ENCODE results near the gene RBMS1. TPM values are rescaled to one million over a fixed set of nuclear protein-coding genes. Genes with fewer than 3 reads are reported as not detected.

Gene RBMS1
- total and polyA plus RNA-seq, 2 donors (not counting 1 experiment from before 2014, with no cell fraction given), result 18.0 to 36.7 TPM

DNA sequence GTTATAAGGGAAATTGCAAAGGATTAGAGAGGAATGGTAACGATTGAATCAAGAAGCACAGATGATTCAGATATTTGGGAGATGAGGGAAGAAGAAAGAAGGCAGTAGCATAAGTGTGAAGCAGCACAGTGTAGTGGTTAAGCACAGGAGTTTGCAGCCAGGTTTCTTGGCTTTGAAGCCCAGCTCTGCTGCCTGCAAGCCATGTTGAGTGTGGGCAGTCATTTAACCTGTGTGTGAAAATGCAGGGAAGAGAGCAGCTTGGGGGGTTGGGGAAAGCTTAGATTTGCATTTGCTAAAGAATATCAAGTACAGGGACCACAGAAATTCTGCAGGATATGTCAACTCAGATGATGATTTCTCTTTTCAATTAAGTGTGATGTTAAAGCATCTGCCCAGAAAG, 21.5 kb upstream of the RBMS1 start:
- Histone ChIP-seq H3K4me2 (replicated peaks; ENCODE audit: low read depth, low read length, poor library complexity, severe bottlenecking) (no peak overlapping the region), H3K9me3 (ENCODE audit: control extremely low read depth in 1 of 3, control insufficient read depth in 2 of 3, insufficient read depth in 1 of 3, low read length in 2 of 3) (no peaks in the 10 kb centered on the region), H3K27ac (ENCODE audit: low read length in 2 of 2) (no peak overlapping the region), H4K20me1 (ENCODE audit: control insufficient read depth, insufficient read depth, low read length, poor library complexity, severe bottlenecking) (no peaks in the 10 kb centered on the region), H3K36me3 (replicated peaks in 1 of 2; ENCODE audit: control extremely low read depth in 1 of 2, control insufficient read depth in 1 of 2, extremely low read depth in 1 of 2, insufficient read depth in 2 of 2, low read length in 1 of 2) (no peaks in the 10 kb centered on the region), H3K4me3 (ENCODE audit: control extremely low read depth in 1 of 5, extremely low read depth in 1 of 5, insufficient read depth in 1 of 5, low read depth in 2 of 5, low read length in 4 of 5) (no peak overlapping the region), H3K4me1 (ENCODE audit: control insufficient read depth in 2 of 2, insufficient read depth in 2 of 2, low read length in 2 of 2) (peaks cover 0 to 6% of the 10 kb centered on the region in 2 donors), H2AFZ (ENCODE audit: insufficient read depth, low read depth, low read length, poor library complexity, severe bottlenecking) (no peak overlapping the region), H3K9ac (ENCODE audit: low read length) (no peak overlapping the region), H3K27me3 (replicated peaks in 1 of 4; ENCODE audit: control extremely low read depth in 1 of 4, control insufficient read depth in 3 of 4, insufficient read depth in 4 of 4, low read length in 3 of 4) (peaks cover 0 to 4% (median 0%) of the 10 kb centered on the region in 4 experiments), H3K79me2 (ENCODE audit: control insufficient read depth, insufficient read depth, low read length) (no peaks in the 10 kb centered on the region)
- DNase-seq, result no peak
- CTCF ChIA-PET, result no interaction called here
- no peak for TF ChIP-seq EZH2 (IDR thresholded peaks at IDR 0.05; ENCODE audit: borderline replicate concordance, insufficient read depth, low read depth, low read length, poor library complexity, severe bottlenecking)
- TF ChIP-seq, protein P1, sequence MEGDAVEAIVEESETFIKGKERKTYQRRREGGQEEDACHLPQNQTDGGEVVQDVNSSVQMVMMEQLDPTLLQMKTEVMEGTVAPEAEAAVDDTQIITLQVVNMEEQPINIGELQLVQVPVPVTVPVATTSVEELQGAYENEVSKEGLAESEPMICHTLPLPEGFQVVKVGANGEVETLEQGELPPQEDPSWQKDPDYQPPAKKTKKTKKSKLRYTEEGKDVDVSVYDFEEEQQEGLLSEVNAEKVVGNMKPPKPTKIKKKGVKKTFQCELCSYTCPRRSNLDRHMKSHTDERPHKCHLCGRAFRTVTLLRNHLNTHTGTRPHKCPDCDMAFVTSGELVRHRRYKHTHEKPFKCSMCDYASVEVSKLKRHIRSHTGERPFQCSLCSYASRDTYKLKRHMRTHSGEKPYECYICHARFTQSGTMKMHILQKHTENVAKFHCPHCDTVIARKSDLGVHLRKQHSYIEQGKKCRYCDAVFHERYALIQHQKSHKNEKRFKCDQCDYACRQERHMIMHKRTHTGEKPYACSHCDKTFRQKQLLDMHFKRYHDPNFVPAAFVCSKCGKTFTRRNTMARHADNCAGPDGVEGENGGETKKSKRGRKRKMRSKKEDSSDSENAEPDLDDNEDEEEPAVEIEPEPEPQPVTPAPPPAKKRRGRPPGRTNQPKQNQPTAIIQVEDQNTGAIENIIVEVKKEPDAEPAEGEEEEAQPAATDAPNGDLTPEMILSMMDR (IDR thresholded peaks at IDR 0.05), result no peak
- no peaks in the 10 kb centered on the region for H3K9me3 Mint-ChIP-seq (ENCODE audit: insufficient read depth)
- ATAC-seq (ENCODE audit: low read depth), result no peak
- 90% methylated on average over 1 of the region's 1 CpG for WGBS (ENCODE audit: insufficient coverage)
- intact Hi-C loops (cut with micrococcal nuclease), result no loop called here
- H3K4me1 Mint-ChIP-seq, result peaks cover 14% of the 10 kb centered on the region
- H3K27me3 Mint-ChIP-seq, result peaks cover 17% of the 10 kb centered on the region
- POLR2A ChIA-PET, result no interaction called here
- no peak overlapping the region for H3K27ac Mint-ChIP-seq
- H3K4me3 Mint-ChIP-seq, result no peak overlapping the region

DNA sequence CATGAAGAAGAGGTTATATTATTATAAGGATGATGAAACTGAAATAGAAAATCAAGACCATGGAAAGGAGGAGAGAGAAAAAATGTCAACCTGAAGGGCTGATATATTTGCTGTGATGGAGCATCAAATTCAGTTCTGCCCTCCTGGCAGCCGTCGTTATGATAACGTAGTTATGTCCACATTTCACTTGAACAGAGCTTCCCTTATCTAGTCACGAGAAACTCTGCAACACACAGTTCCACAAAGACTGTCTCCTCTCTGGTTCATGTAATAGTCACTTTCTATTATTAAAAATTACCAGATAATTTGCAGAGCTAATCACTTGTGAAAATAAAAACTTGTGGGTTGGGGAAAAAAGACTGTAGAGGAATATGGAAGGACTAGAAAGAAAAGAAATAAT, 19.5 kb upstream of the RBMS1 start:
- H3K4me3 ChIP-seq (ENCODE audit: control extremely low read depth in 1 of 5, extremely low read depth in 1 of 5, insufficient read depth in 1 of 5, low read depth in 2 of 5, low read length in 4 of 5), result no peak overlapping the region
- ChIA-PET POLR2A (no interaction called here), CTCF (no interaction called here)
- no peak overlapping the region for H3K9ac ChIP-seq (ENCODE audit: low read length)
- no peaks in the 10 kb centered on the region for H3K27me3 ChIP-seq (replicated peaks in 1 of 4; ENCODE audit: control extremely low read depth in 1 of 4, control insufficient read depth in 3 of 4, insufficient read depth in 4 of 4, low read length in 3 of 4)
- H3K9me3 Mint-ChIP-seq (ENCODE audit: insufficient read depth), result no peaks in the 10 kb centered on the region
- no peak overlapping the region for H3K27ac Mint-ChIP-seq
- no peak overlapping the region for H3K4me3 Mint-ChIP-seq
- TF ChIP-seq, protein P1 (IDR thresholded peaks at IDR 0.05), result no peak
- TF ChIP-seq EZH2 (IDR thresholded peaks at IDR 0.05; ENCODE audit: borderline replicate concordance, insufficient read depth, low read depth, low read length, poor library complexity, severe bottlenecking), result no peak
- intact Hi-C loops (cut with micrococcal nuclease), result no loop called here
- H3K79me2 ChIP-seq (ENCODE audit: control insufficient read depth, insufficient read depth, low read length), result no peaks in the 10 kb centered on the region
- no peaks in the 10 kb centered on the region for H3K36me3 ChIP-seq (replicated peaks in 1 of 2; ENCODE audit: control extremely low read depth in 1 of 2, control insufficient read depth in 1 of 2, extremely low read depth in 1 of 2, insufficient read depth in 2 of 2, low read length in 1 of 2)
- H3K27ac ChIP-seq (ENCODE audit: low read length in 2 of 2), result no peak overlapping the region
- H3K4me1 Mint-ChIP-seq, result peaks cover 14% of the 10 kb centered on the region
- H4K20me1 ChIP-seq (ENCODE audit: control insufficient read depth, insufficient read depth, low read length, poor library complexity, severe bottlenecking), result no peaks in the 10 kb centered on the region
- peaks cover 8% of the 10 kb centered on the region for H3K27me3 Mint-ChIP-seq
- H2AFZ ChIP-seq (ENCODE audit: insufficient read depth, low read depth, low read length, poor library complexity, severe bottlenecking), result no peak overlapping the region
- peaks cover 0 to 6% of the 10 kb centered on the region in 2 donors for H3K4me1 ChIP-seq (ENCODE audit: control insufficient read depth in 2 of 2, insufficient read depth in 2 of 2, low read length in 2 of 2)
- 94% methylated on average over 3 of the region's 4 CpGs for WGBS (ENCODE audit: insufficient coverage)
- H3K4me2 ChIP-seq (replicated peaks; ENCODE audit: low read depth, low read length, poor library complexity, severe bottlenecking), result no peak overlapping the region
- H3K9me3 ChIP-seq (ENCODE audit: control extremely low read depth in 1 of 3, control insufficient read depth in 2 of 3, insufficient read depth in 1 of 3, low read length in 2 of 3), result no peaks in the 10 kb centered on the region
- ATAC-seq (ENCODE audit: low read depth) (no peak), DNase-seq (no peak)
